NCI-H2227 treated with DMSO at 0.1 percent for 48 hours (cell line): Measurements from ENCODE around the gene DAND5.
"Not testable (repeated sequence)": the region's sequence is repeated elsewhere in the genome, so short reads cannot be mapped to it uniquely, and the experiment has no call there.

Source experiments
- DNase-seq: peaks from one replicate; lab custom pipeline; 2025; lab: John Stamatoyannopoulos, UW

Gene DAND5

GRCh38 chr19:12946092-12946721 is 23.2 kb upstream of the DAND5 start:
- DNase-seq = peak; percentile 38

GRCh38 chr19:12946731-12947496 is 22.5 kb upstream of the DAND5 start:
- DNase-seq = no peak

- no peak for DNase-seq
These were observed 21.4 kb upstream of the DAND5 start for GRCh38 chr19:12947702-12948611.

GRCh38 chr19:12948612-12949362 is 20.6 kb upstream of the DAND5 start:
- DNase-seq = no peak

GRCh38 chr19:12949363-12950283 is 19.8 kb upstream of the DAND5 start:
- no peak for DNase-seq

GRCh38 chr19:12952050-12952449 is 17.3 kb upstream of the DAND5 start:
- DNase-seq = not testable (repeated sequence)

GRCh38 chr19:12952488-12953137 is 16.8 kb upstream of the DAND5 start:
- no peak for DNase-seq

GRCh38 chr19:12953138-12953798 is 16.1 kb upstream of the DAND5 start:
- DNase-seq = no peak

GRCh38 chr19:12953799-12954611 is 15.4 kb upstream of the DAND5 start:
- no peak for DNase-seq

GRCh38 chr19:12954612-12954962 is 14.8 kb upstream of the DAND5 start:
- no peak for DNase-seq

GRCh38 chr19:12955575-12955974 is 13.8 kb upstream of the DAND5 start:
- not testable (repeated sequence) for DNase-seq

- DNase-seq = no peak
These were observed 13.4 kb upstream of the DAND5 start for GRCh38 chr19:12955996-12956395.

- DNase-seq = peak; percentile 48
These were observed 12.7 kb upstream of the DAND5 start, which contains the start of gene GADD45GIP1 for GRCh38 chr19:12956446-12957388. TSS of gene GADD45GIP1 (minus strand) at chr19:12957223. CDS start at chr19:12957212, 11 bp downstream.

- DNase-seq = not testable (repeated sequence)
These were observed 11.9 kb upstream of the DAND5 start for GRCh38 chr19:12957389-12957952.

- DNase-seq = no peak
These were observed 9.9 kb upstream of the DAND5 start for GRCh38 chr19:12959481-12959880.

GRCh38 chr19:12965017-12965811 is 4.2 kb upstream of the DAND5 start:
- peak; percentile 40 for DNase-seq

GRCh38 chr19:12965812-12966135 is 3.6 kb upstream of the DAND5 start:
- no peak for DNase-seq
